Fibroblast of gingiva (primary cell): Measurements from ENCODE around the gene HIGD1C.
"Not testable (repeated sequence)": the region's sequence is repeated elsewhere in the genome, so short reads cannot be mapped to it uniquely, and the experiment has no call there.

ENCODE experiments used
- DNase-seq: peaks from one replicate; pipeline ENCODE4 v3.0.0-alpha.2; 2011; ENCODE audit warnings: low read depth

The HIGD1C gene

DNA sequence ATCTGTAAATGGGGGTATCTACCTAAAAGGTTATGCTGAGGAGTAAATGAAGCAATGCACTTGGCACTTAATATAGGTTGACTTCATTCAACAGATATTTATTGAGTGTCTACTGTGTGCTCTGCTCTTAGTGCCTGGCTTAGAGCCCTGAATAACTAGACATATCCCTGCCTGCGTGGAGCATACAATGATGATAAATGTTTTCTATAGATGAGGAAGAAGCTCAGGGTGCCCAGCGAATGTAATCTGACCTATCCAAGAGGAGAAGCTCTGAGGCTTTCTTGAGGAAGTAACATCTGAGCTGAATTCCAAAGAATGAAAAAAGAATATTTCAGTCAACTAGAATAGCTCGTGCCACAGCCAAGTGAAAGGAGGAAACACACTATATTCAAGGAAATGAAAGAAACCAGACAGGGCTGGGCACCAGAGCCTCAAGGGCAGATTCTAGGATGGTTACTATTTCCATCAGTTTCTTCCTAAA lies 17.9 kb upstream of the HIGD1C start:
- DNase-seq, result peak; percentile 34

DNA sequence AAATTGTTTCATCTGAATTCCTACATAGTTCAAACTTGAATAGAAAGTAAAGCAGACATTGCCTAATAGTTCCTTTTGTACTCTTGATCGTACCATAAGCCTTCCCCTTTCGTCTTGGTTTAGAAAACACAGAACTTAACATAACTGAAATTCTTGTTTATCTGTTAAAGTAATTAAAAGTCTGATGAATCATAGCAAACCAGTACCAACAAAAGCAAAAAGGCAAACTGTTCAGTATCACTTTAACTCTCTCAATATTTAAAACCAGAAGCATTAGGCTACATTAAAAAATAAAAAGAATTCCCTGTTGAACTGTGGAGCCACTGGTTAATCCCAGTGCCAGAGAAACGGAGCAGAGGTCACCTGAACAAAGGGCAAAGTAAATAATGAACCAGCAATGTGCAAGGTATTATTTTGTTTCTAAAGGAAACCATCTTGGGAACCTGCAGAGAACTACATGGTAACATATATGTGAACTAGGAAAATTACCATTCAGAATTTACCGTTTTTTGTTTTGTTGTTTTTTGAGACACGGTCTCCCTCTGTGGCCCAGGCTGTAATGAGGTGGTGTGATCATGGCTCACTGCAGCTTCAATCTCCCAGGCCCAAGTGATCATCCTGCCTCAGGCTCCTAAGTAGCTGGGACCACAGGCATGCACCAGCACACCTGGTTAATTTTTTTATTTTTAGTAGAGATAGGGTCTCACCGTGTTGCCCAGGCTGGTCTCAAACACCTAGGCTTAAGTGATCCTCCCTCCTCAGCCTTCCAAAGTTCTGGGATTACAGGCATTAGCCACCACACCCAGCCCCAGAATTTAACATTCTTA lies 17.1 kb upstream of the HIGD1C start:
- DNase-seq, result peak; percentile 77

DNA sequence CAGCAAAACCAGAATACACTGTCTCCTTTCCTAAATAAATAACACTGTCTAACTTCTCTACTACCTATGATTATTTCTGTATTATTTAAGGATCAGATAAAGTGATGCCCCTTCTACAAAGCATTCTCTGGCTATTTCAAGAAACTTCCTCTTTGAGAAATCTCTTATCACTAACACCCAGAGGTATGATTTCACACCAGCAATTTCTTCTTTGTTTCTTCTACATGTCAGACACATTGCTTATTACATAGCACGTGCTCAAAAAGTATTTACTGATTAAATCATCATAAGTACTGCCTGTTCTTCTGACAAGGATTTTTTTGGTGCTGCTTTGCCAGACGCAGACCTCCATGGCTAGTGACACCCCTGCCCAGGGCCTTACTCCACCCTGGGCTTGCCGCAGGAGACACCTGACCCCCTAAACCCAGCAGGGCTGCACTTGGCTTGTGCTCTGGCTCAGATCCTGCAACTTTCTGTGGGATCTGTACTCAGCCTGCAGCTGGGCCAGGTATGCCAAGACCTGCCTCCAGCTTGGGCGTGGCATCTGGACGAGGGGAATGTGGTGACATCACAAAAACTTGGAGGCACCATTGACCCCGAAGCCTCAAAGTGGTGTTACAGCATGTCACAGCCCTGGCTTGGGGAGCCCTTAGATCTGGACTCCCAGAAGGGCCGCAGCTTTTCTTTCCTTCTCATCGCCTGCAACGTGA lies 15.4 kb upstream of the HIGD1C start:
- no peak for DNase-seq

DNA sequence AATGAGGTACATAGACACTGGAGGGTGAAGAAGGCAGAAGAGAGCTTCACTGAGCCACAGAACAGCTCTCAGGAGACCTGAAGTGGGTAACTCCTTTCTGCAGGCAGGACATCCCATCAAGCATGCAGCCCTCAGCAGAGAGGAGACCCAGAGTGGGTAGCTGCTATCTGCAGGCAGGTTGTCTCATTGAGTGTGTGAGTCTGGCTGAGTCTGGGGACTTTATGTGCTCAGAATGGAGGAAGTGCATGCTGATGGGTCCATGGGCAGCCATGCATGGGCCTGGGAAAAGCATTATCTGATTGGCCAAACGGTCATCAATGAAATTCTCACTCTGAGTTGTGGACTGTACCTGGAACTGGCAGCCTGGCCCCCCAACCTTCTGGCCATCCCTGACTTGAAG lies 14.7 kb upstream of the HIGD1C start:
- no peak for DNase-seq

DNA sequence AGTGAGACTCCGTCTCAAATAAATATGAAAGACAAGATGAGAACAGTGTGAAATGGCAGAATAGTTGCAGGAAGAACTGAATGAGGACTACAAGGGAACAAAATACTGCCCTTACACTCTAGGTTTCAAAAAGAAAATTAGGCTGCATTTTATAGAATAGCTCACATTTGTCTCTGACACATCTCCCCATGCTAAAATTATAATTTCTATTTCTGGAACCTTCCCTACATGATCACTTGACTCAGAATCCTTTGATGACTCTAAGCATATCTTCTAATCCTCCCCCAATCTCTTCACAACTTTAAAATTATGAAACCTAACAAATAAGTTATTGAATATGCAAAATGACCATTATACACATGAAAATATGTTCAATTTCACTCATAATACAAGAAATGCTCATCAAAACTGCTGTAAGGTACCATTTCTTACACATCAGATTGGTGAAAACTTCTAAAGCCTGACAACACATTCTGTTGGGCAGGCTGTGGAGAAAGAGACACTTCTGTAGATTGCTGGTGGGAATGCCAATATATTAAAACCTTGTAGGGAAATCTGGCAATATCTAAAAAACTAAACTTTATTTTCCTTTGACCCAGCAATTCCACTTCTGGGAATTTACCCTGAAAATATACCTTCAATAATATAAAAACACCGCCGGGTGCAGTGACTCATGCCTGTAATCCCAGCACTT lies 4.3 kb upstream of the HIGD1C start:
- no peak for DNase-seq

DNA sequence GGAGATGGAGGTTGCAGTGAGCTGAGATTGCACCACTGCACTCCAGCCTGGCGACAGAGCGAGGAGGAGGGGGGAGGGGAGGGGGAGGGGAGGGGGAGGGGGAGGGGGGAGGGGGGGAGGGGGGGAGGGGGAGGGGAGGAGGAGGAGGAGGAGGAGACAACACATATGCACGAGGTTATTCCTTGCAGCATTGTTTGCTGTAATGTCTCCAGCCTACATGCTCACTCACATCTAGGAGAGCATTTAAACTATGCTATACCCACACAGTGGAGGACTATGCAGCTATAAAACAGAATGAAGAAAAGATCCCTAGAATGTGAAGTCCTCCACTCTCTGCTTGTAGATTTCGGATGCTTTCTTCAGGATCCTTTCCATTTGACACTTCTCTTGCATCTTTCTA lies 3.5 kb upstream of the HIGD1C start:
- no peak for DNase-seq

GRCh38 chr12:50949801-50950302 lies 2.5 kb upstream of the HIGD1C start:
- no peak for DNase-seq

DNA sequence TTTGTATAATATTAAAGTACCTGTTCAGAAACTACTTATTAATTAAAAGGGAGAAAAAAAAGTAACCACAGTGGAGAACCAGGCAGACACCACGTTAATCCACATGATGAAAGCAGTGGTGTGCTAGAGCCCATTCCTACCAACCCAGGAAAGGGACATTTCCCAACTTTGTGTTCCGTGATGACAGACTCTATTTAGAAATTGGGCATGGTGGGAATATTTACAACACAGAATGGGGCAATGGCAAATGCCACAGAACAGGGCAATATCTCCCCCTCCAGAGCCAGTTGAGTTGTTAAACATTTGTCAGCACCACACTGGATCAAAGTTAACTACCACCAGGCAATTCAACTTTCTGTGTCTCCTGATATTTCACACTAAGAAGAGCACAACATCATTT lies 1.2 kb upstream of the HIGD1C start:
- peak; percentile 44 for DNase-seq

DNA sequence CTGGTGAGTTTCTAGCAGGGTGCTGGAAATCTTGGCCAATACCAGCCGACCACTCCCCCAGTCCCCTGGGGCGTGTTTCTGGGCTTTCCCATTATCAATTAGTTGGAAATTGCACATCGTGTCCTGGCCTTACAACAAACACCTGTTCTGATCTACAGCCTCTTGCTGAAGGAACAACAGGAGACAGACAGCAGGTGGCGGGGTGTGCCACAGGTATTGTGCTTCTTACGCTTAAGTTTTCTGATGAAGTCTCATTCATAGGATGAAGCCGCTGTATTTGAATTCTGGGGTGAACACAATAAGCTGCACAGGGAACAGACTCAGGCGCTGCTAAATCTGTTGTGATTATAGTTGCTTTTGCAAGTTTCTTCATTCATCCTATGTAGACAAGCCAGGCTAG lies 703 bp downstream of the HIGD1C start:
- no peak for DNase-seq

DNA sequence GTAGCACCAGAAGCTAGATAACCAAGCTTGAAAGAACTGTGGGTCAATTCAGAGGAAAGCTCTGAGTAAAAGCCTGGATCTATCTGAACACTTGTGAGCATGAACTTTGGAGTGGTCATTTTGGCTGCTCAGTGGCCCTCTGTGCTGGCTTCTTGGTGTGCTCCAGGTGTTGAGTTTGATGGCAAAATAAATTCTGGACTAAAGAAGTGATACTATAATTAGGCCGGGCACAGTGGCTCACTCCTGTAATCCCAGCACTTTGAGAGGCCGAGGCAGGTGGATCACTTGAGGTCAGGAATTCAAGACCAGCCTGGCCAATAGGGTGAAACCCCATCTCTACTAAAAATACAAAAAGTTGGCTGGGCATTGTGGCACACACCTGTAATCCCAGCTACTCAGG lies 2.4 kb downstream of the HIGD1C start:
- not testable (repeated sequence) for DNase-seq

GRCh38 chr12:50955288-50955687 lies 2.9 kb downstream of the HIGD1C start:
- no peak for DNase-seq

- no peak for DNase-seq
Observed at GRCh38 chr12:50955697-50956096, 3.4 kb downstream of the HIGD1C start.

DNA sequence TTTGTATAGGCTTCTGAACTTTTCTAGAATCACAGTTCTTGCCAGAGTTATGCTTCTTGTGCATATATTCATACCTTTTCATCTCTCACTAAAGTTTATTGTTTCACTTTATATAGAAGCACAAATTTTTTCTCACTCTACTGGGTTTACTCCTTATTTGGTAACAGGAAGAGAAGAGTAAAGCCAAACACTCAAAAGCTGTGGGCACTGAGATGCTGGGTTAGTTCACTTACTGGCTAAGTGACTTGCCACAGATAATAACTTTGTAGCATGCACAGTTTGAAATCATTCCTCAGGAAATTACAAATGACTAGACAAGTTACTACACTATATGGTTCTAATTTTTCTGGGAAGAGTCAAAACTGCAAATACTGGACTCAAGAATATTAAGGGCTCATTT lies 7.8 kb downstream of the HIGD1C start:
- peak; percentile 31 for DNase-seq

- DNase-seq, result peak; percentile 23
Observed at GRCh38 chr12:50961708-50962107, 9.4 kb downstream of the HIGD1C start.

DNA sequence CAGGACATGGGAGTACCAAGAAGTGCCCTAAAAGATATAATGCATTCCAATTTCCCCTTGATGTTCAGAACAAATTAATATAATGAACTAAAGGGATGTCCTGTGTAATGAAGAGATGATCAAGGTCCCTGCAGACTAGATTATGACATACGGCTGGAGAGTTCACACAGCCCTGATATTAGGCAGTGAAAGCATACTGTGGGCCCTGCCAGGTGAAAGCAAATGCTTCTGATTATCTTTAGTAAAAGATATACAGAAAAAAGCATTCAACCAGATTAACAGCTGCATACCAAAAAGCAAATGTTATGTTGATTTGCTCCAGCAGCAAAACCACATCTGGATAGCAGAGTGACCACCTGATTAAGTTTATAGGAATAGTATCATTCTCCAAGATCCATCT lies 12.1 kb downstream of the HIGD1C start:
- DNase-seq, result no peak

DNA sequence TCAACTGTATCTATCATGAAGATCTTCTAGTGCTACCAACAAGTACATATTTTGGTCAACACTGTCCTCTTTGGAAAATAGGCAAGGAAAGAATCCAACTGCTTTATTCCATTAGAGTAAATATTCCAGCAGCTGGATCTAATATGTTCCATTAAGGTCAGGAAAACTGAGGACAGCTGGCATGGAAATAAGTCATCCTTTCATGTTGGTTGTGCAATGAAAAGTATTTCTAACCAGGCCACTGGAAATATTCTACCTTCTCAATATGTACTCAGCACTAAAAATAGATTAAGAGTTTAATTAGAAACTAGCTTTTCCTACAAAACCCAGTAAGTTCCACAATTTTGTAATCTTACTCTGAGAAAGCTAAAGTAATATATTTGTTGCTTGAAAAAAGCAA lies 19.6 kb downstream of the HIGD1C start:
- peak; percentile 91 for DNase-seq

DNA sequence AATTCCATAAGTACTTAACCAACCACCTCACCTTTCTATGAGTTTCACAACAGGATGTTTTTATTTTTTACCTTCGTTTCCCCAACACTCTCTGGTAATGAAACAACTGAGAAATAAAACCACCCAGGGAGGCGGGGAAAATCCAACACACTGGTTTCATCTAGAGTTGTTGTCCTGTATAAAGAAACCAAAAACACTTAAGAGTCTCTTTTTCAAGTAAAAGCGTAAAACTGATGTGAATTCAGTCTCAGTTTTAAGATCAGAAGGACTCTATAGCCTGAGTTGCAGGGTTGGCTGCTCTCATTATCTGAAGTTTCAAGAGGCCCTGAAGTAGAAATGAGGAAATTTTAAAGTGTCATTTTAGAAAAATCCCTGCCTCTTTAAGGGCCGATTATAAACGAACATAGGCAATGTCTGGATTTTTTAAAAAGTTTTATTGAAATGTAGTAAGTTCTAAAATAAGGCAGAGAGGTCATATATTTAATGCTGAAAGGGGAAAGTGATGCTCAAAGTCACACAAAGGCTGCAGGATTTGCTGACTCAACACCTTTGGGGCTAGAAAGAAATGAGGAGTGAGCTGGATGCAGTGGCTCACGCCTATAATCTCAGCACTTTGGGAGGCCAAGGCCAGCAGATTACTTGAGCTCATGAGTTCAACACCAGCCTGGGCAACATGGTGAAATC lies 27.2 kb downstream of the HIGD1C start:
- DNase-seq, result no peak

GRCh38 chr12:50980545-50980944 lies 28.2 kb downstream of the HIGD1C start:
- DNase-seq, result no peak

GRCh38 chr12:50981319-50982239 lies 29.2 kb downstream of the HIGD1C start:
- no peak for DNase-seq

GRCh38 chr12:50984586-50985298 lies 32.4 kb downstream of the HIGD1C start:
- DNase-seq, result no peak
